HG03439 (cell line): ENCODE results near the gene FCHO1.

Experiments
- ATAC-seq: cut with Tn5 transposase; IDR thresholded peaks from one replicate; pipeline ENCODE4 v1.9.1; 2021; ENCODE audit warnings: mild to moderate bottlenecking, moderate library complexity; ENCODE audit not compliant: unreplicated experiment

Gene FCHO1

GRCh38 chr19:17824339-17824738 is 73.1 kb downstream of the FCHO1 start:
- no peak for ATAC-seq

GRCh38 chr19:17826508-17827056 is 75.3 kb downstream of the FCHO1 start:
- no peak for ATAC-seq

GRCh38 chr19:17829855-17830566 is 78.7 kb downstream of the FCHO1 start:
- ATAC-seq: no peak

- no peak for ATAC-seq
Observed at GRCh38 chr19:17830567-17831418, 79.5 kb downstream of the FCHO1 start.

GRCh38 chr19:17831419-17831888 is 80.2 kb downstream of the FCHO1 start:
- ATAC-seq: no peak

- no peak for ATAC-seq
Observed at GRCh38 chr19:17832443-17833208, 81.3 kb downstream of the FCHO1 start.

GRCh38 chr19:17834350-17835181 is 83.3 kb downstream of the FCHO1 start:
- ATAC-seq: no peak

- ATAC-seq: no peak
Observed at GRCh38 chr19:17835182-17836006, 84.1 kb downstream of the FCHO1 start.

- no peak for ATAC-seq
Observed at GRCh38 chr19:17836530-17836929, 85.3 kb downstream of the FCHO1 start.

- no peak for ATAC-seq
Observed at GRCh38 chr19:17837972-17838371, 86.7 kb downstream of the FCHO1 start.
